Stimulated activated CD4-positive, alpha-beta T cell treated with anti-CD3 and anti-CD28 coated beads, Interleukin-1b, Interleukin-23, amount 100 ng/mL, for 24 hours (primary cell): ENCODE measurements around the gene ATF7.

Experiments used
- DNase-seq, 4 experiments: peaks; one replicate each; pipeline ENCODE4 v3.0.0-alpha.2; 2020; ENCODE audit warnings: low read depth in 4 of 4, low spot score in 1 of 4

Gene ATF7

GRCh38 chr12:53463802-53464560, 162.2 kb downstream of the ATF7 start:
- DNase-seq, result no peak

- DNase-seq, result no peak
These were observed 163.2 kb downstream of the ATF7 start for GRCh38 chr12:53462935-53463334.

GRCh38 chr12:53461591-53461990, 164.6 kb downstream of the ATF7 start:
- no peak for DNase-seq

- DNase-seq, result no peak
These were observed 165.1 kb downstream of the ATF7 start for GRCh38 chr12:53461059-53461458.

- no peak for DNase-seq
These were observed 167.1 kb downstream of the ATF7 start for GRCh38 chr12:53459097-53459496.
